CD8-positive, alpha-beta memory T cell (primary cell): ENCODE measurements around the gene RLBP1. TPM values are rescaled to one million over a fixed set of nuclear protein-coding genes. Genes with fewer than 3 reads are reported as not detected.

Source experiments
- CTCF ChIA-PET: fragments of 350-600 bp; sonication (Branson Sonifier 250); formaldehyde crosslinking; loops from one replicate; lab custom pipeline; 2021; ENCODE audit warnings: antibody characterized with exemption; lab: Charles Lee
- POLR2A ChIA-PET: fragments of 350-600 bp; sonication (Branson Sonifier 250); formaldehyde crosslinking; loops from one replicate; lab custom pipeline; 2021; ENCODE audit warnings: antibody characterized with exemption; lab: Charles Lee
- DNase-seq, 5 donors: peaks; one replicate each; pipeline versions ENCODE4 v3.0.0 to v3.0.0-alpha.2; 2020 to 2022; ENCODE audit warnings: mixed read lengths in 1 of 5
- H3K27ac ChIP-seq: one replicate; pipeline ENCODE4 v1.7.0; 2013; ENCODE audit warnings: low read depth, mild to moderate bottlenecking, low read length, moderate library complexity
- H3K27me3 ChIP-seq: 2 replicates; pipeline ENCODE4 v1.7.0; 2013; ENCODE audit warnings: low read length, mild to moderate bottlenecking; ENCODE audit not compliant: insufficient read depth, poor library complexity, severe bottlenecking
- H3K36me3 ChIP-seq: 2 replicates; pipeline ENCODE4 v1.7.0; 2013; ENCODE audit warnings: mild to moderate bottlenecking, low read length, moderate library complexity; ENCODE audit not compliant: insufficient read depth
- H3K4me1 ChIP-seq: 2 replicates; pipeline ENCODE4 v1.7.0; 2013; ENCODE audit warnings: mild to moderate bottlenecking, low read length, moderate library complexity; ENCODE audit not compliant: insufficient read depth
- H3K4me3 ChIP-seq: 2 replicates; pipeline ENCODE4 v1.7.0; 2013; ENCODE audit warnings: mild to moderate bottlenecking, low read length
- H3K9me3 ChIP-seq: 2 replicates; pipeline ENCODE4 v1.7.0; 2013; ENCODE audit warnings: mild to moderate bottlenecking, low read length
- H3K27ac Mint-ChIP-seq, 8 donors: one replicate each; pipeline ENCODE4 v1.8.0; 2020 to 2021; ENCODE audit warnings: mixed read lengths in 8 of 8, mild to moderate bottlenecking in 6 of 8, inconsistent platforms in 3 of 8, moderate library complexity in 3 of 8
- H3K27me3 Mint-ChIP-seq, 2 donors: one replicate each; pipeline ENCODE4 v1.8.0; 2020 to 2021; ENCODE audit warnings: mixed read lengths in 2 of 2, mild to moderate bottlenecking in 1 of 2, moderate library complexity in 1 of 2
- H3K36me3 Mint-ChIP-seq, 3 donors: one replicate each; pipeline ENCODE4 v1.8.0; 2020 to 2021; ENCODE audit warnings: mixed read lengths in 3 of 3, inconsistent platforms in 1 of 3, mild to moderate bottlenecking in 1 of 3
- H3K4me1 Mint-ChIP-seq, 3 donors: one replicate each; pipeline ENCODE4 v1.8.0; 2020 to 2021; ENCODE audit warnings: mixed read lengths in 3 of 3, inconsistent platforms in 1 of 3, mild to moderate bottlenecking in 1 of 3
- H3K4me3 Mint-ChIP-seq, 7 donors: one replicate each; pipeline ENCODE4 v1.8.0; 2020 to 2021; ENCODE audit warnings: mixed read lengths in 7 of 7, mild to moderate bottlenecking in 6 of 7, moderate library complexity in 4 of 7, inconsistent platforms in 2 of 7
- H3K9me3 Mint-ChIP-seq, 5 donors: one replicate each; pipeline ENCODE4 v1.8.0; 2020 to 2022; ENCODE audit warnings: mixed read lengths in 5 of 5, mild to moderate bottlenecking in 3 of 5, moderate library complexity in 2 of 5, inconsistent platforms in 1 of 5
- polyA plus RNA-seq: library from polyadenylated mRNA; unstranded; fragments of 300-500 nt; fragmentation: Illumina TruSeq; gene quantifications from one replicate; pipeline ENCODE4 v1.2.3, GENCODE V29; 2021
- total RNA-seq, 2 experiments: library from RNA; stranded (reverse); gene quantifications; one replicate each; pipeline ENCODE4 v1.2.3, GENCODE V29; 2021

Gene RLBP1
- total and polyA plus RNA-seq, 3 experiments from 2014 or later: not detected

GRCh38 chr15:89164712-89165211 lies 56.6 kb downstream of the RLBP1 start:
- Histone ChIP-seq H3K36me3 (no peaks in the 10 kb centered on the region), H3K27ac (no peak overlapping the region), H3K27me3 (no peaks in the 10 kb centered on the region), H3K4me1 (no peaks in the 10 kb centered on the region), H3K4me3 (no peak overlapping the region), H3K9me3 (no peaks in the 10 kb centered on the region)
- H3K4me1 Mint-ChIP-seq: peaks cover 9 to 13% (median 11%) of the 10 kb centered on the region in 3 donors
- no peak overlapping the region for H3K4me3 Mint-ChIP-seq
- CTCF ChIA-PET: interaction anchor here (1.0 to 1.4 kb wide), 3 partner anchors 9 to 13 kb away, joined by 3 read pairs; no protein-coding TSS in a partner anchor
- H3K27ac Mint-ChIP-seq: peak overlapping the region in 2 of 8 donors; percentile 22 to 88
- H3K36me3 Mint-ChIP-seq: peaks cover 3 to 47% (median 5%) of the 10 kb centered on the region in 3 donors
- DNase-seq: no peak
- POLR2A ChIA-PET: no interaction called here
- H3K9me3 Mint-ChIP-seq: no peaks in the 10 kb centered on the region
- no peaks in the 10 kb centered on the region for H3K27me3 Mint-ChIP-seq

GRCh38 chr15:89163271-89164055 lies 57.9 kb downstream of the RLBP1 start:
- Mint-ChIP-seq H3K27me3 (no peaks in the 10 kb centered on the region), H3K36me3 (peaks cover 3 to 54% (median 5%) of the 10 kb centered on the region in 3 donors), H3K9me3 (no peaks in the 10 kb centered on the region), H3K27ac (peak overlapping the region in 1 of 8 donors; percentile 69), H3K4me1 (peaks cover 7 to 13% (median 11%) of the 10 kb centered on the region in 3 donors), H3K4me3 (no peak overlapping the region)
- POLR2A ChIA-PET: no interaction called here
- CTCF ChIA-PET: no interaction called here
- no peaks in the 10 kb centered on the region for H3K36me3 ChIP-seq
- no peaks in the 10 kb centered on the region for H3K4me1 ChIP-seq
- H3K9me3 ChIP-seq: no peaks in the 10 kb centered on the region
- H3K27me3 ChIP-seq: no peaks in the 10 kb centered on the region
- no peak overlapping the region for H3K27ac ChIP-seq
- no peak for DNase-seq
- no peak overlapping the region for H3K4me3 ChIP-seq

- no peak for DNase-seq
- H3K27ac ChIP-seq: no peak overlapping the region
- Mint-ChIP-seq H3K36me3 (peaks cover 5 to 69% (median 12%) of the 10 kb centered on the region in 3 donors), H3K27me3 (no peaks in the 10 kb centered on the region), H3K4me1 (peaks cover 3 to 6% (median 4%) of the 10 kb centered on the region in 3 donors), H3K27ac (peak overlapping the region in 1 of 8 donors; percentile 72), H3K4me3 (no peak overlapping the region), H3K9me3 (no peaks in the 10 kb centered on the region)
- no peaks in the 10 kb centered on the region for H3K9me3 ChIP-seq
- H3K4me1 ChIP-seq: no peaks in the 10 kb centered on the region
- peaks cover 6% of the 10 kb centered on the region for H3K36me3 ChIP-seq
- ChIA-PET POLR2A (no interaction called here), CTCF (no interaction called here)
- H3K4me3 ChIP-seq: no peak overlapping the region
- no peaks in the 10 kb centered on the region for H3K27me3 ChIP-seq
These were observed 59.7 kb downstream of the RLBP1 start for GRCh38 chr15:89161666-89162065.

Other genes starting within 250 kb of the RLBP1 start
- gene ABHD2, start 133.1 kb downstream of the RLBP1 start, total RNA-seq: 10 to 100 TPM; 68.7 to 79.8 TPM
- 22.9 TPM for gene ABHD2, start 133.1 kb downstream of the RLBP1 start, polyA plus RNA-seq
- gene FANCI, start 22.4 kb upstream of the RLBP1 start, total RNA-seq: 100 to 1,000 TPM; 140 to 145 TPM
- gene FANCI, start 22.4 kb upstream of the RLBP1 start, polyA plus RNA-seq: 6.7 TPM
- 100 to 1,000 TPM; 106 to 110 TPM for gene POLG, start 113.2 kb upstream of the RLBP1 start, total RNA-seq
- gene POLG, start 113.2 kb upstream of the RLBP1 start, polyA plus RNA-seq: 56.0 TPM